WTC11 (cell line): ENCODE results near the gene CPEB3.

Source experiments
- CBFB ChIP-seq: sonication (generic); formaldehyde crosslinking; IDR thresholded peaks from 2 replicates; pipeline ENCODE4 v1.8.1; 2022; ENCODE audit warnings: mild to moderate bottlenecking, low read depth, missing genetic modification reagents
- CTCF ChIP-seq: fragments of 200-600 bp; IDR thresholded peaks from 2 replicates; pipeline ENCODE4 v1.8.0; 2022; ENCODE audit warnings: antibody characterized with exemption
- E2F4 ChIP-seq: sonication (generic); formaldehyde crosslinking; IDR thresholded peaks from 2 replicates; pipeline ENCODE4 v1.8.1; 2022; ENCODE audit warnings: low read depth, mild to moderate bottlenecking, moderate library complexity, missing genetic modification reagents, borderline replicate concordance
- ESRRA ChIP-seq: sonication (generic); formaldehyde crosslinking; IDR thresholded peaks from 2 replicates; pipeline ENCODE4 v1.8.1; 2022; ENCODE audit warnings: mild to moderate bottlenecking, missing genetic modification reagents, borderline replicate concordance
- HMGA2 ChIP-seq: fragments of 250-450 bp; sonication (Bioruptor Pico); IDR thresholded peaks from 2 replicates; pipeline ENCODE4 v1.4.0; 2021; ENCODE audit warnings: mild to moderate bottlenecking, moderate library complexity
- MAX ChIP-seq: sonication (generic); formaldehyde crosslinking; IDR thresholded peaks from 2 replicates; pipeline ENCODE4 v1.8.0; 2022; ENCODE audit warnings: mild to moderate bottlenecking, missing genetic modification reagents
- MXD4 ChIP-seq: fragments of 250-450 bp; sonication (Bioruptor Pico); IDR thresholded peaks from 2 replicates; pipeline ENCODE4 v1.8.0; 2021; ENCODE audit warnings: mild to moderate bottlenecking, moderate library complexity, borderline replicate concordance
- MYBL2 ChIP-seq: sonication (generic); formaldehyde crosslinking; IDR thresholded peaks from 2 replicates; pipeline ENCODE4 v1.8.1; 2023; ENCODE audit warnings: mild to moderate bottlenecking, moderate library complexity, missing genetic modification reagents
- NFE2L1 ChIP-seq: sonication (generic); formaldehyde crosslinking; IDR thresholded peaks from 2 replicates; pipeline ENCODE4 v1.8.1; 2023; ENCODE audit warnings: missing genetic modification reagents
- USF2 ChIP-seq: sonication (generic); formaldehyde crosslinking; IDR thresholded peaks from 2 replicates; pipeline ENCODE4 v1.8.1; 2023; ENCODE audit warnings: mild to moderate bottlenecking, missing genetic modification reagents, moderate library complexity
- ZNF317 ChIP-seq: sonication (generic); formaldehyde crosslinking; IDR thresholded peaks from 2 replicates; pipeline ENCODE4 v1.8.1; 2023; ENCODE audit warnings: low read depth, mild to moderate bottlenecking, moderate library complexity, missing genetic modification reagents, borderline replicate concordance
- TF ChIP-seq, protein P1 (sequence below): sonication (generic); formaldehyde crosslinking; IDR thresholded peaks from 2 replicates; pipeline ENCODE4 v1.8.0; 2023; ENCODE audit warnings: mild to moderate bottlenecking, missing genetic modification reagents
- TF ChIP-seq, protein P2 (sequence below): sonication (generic); formaldehyde crosslinking; IDR thresholded peaks from 2 replicates; pipeline ENCODE4 v1.8.1; 2022; ENCODE audit warnings: mild to moderate bottlenecking, missing genetic modification reagents, moderate library complexity, borderline replicate concordance

GRCh38 chr10:92222603-92223262, 68.1 kb downstream of the CPEB3 start:
- no peak for TF ChIP-seq USF2 (CRISPR knock-in tag)
- no peak for TF ChIP-seq MAX (CRISPR knock-in tag)
- TF ChIP-seq E2F4 (CRISPR knock-in tag) = no peak
- no peak for TF ChIP-seq CTCF
- no peak for TF ChIP-seq HMGA2
- no peak for TF ChIP-seq MYBL2 (CRISPR knock-in tag)
- TF ChIP-seq, protein P1, sequence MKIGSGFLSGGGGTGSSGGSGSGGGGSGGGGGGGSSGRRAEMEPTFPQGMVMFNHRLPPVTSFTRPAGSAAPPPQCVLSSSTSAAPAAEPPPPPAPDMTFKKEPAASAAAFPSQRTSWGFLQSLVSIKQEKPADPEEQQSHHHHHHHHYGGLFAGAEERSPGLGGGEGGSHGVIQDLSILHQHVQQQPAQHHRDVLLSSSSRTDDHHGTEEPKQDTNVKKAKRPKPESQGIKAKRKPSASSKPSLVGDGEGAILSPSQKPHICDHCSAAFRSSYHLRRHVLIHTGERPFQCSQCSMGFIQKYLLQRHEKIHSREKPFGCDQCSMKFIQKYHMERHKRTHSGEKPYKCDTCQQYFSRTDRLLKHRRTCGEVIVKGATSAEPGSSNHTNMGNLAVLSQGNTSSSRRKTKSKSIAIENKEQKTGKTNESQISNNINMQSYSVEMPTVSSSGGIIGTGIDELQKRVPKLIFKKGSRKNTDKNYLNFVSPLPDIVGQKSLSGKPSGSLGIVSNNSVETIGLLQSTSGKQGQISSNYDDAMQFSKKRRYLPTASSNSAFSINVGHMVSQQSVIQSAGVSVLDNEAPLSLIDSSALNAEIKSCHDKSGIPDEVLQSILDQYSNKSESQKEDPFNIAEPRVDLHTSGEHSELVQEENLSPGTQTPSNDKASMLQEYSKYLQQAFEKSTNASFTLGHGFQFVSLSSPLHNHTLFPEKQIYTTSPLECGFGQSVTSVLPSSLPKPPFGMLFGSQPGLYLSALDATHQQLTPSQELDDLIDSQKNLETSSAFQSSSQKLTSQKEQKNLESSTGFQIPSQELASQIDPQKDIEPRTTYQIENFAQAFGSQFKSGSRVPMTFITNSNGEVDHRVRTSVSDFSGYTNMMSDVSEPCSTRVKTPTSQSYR (CRISPR knock-in tag) = no peak
- TF ChIP-seq ZNF317 (CRISPR knock-in tag) = no peak
- TF ChIP-seq, protein P2, sequence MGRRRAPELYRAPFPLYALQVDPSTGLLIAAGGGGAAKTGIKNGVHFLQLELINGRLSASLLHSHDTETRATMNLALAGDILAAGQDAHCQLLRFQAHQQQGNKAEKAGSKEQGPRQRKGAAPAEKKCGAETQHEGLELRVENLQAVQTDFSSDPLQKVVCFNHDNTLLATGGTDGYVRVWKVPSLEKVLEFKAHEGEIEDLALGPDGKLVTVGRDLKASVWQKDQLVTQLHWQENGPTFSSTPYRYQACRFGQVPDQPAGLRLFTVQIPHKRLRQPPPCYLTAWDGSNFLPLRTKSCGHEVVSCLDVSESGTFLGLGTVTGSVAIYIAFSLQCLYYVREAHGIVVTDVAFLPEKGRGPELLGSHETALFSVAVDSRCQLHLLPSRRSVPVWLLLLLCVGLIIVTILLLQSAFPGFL (CRISPR knock-in tag) = no peak
- no peak for TF ChIP-seq CBFB
- no peak for TF ChIP-seq MXD4 (CRISPR knock-in tag)
- no peak for TF ChIP-seq NFE2L1 (CRISPR knock-in tag)
- TF ChIP-seq ESRRA (CRISPR knock-in tag) = no peak
